ENCODE data around the gene RAC2.

The RAC2 gene

DNA sequence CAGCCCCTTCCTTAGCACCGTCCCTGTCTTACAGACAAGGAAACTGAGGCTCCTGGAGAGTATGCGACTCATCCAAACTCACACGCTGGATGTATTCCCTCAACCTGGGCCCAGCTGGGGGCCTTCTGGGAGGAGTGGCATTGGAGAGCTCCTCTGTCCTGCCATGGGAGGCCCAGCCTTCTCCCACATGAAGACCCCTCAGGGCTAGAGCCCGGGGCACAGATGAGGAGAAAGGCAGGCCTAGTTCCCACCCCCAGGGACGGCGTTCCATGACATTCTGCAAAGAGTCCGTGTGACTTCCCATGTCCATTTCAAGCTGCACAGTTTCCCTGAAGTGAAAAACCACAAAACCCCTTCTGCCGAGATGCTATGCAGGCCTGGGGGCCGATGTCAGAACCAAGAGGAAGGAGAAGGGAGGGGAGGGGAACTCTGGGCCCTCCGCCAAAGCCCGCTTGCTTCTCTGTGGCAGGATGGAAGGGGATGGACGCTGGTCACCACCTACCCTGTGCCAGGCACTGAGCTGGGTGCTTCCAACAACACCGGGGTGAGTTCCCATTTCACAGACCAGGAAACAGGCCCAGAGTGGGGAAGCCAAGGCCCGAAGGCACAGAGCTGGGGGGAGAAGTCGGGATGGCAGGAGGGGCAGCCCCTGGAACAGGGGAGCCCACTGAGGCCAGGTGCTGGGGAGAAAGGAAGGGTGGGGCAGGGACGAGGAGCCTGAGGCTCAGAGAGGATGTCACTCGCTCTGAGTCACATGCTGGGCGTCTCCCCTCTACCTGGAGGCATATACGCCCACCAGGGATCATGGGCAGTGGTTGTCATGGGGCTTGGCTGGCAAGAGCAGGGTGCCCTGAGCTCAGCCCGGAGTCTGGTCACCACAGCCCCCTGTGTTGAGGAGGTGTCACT lies 15.7 kb downstream of the RAC2 start:
- no peak for DNase-seq (ENCODE audit: extremely low read depth, low read depth)
- no peak for TF ChIP-seq CTCF (IDR thresholded peaks at IDR 0.05; ENCODE audit: low read depth, low read length)

DNA sequence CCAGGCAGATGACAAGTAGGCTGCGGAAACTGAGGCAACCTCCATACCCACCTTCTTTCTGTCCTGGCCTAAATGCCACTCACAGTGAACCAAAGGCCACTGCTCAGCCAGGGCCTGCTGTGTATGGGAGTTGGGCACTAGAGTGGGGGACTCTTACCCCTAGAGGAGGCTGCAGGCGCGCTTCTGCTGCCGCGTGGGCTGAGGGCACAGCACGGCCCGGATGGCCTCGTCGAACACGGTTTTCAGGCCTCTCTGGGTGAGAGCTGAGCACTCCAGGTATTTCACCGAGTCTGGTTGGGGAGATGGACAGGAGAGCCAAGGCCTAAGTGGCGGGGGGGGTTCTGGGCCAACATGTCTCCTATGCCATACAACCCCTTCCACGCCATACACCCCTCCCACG lies 17.6 kb downstream of the RAC2 start:
- TF ChIP-seq CTCF (IDR thresholded peaks at IDR 0.05; ENCODE audit: low read depth, low read length): no peak
- DNase-seq (ENCODE audit: extremely low read depth, low read depth): no peak

GRCh38 chr22:37226087-37226486 lies 18.0 kb downstream of the RAC2 start:
- DNase-seq (ENCODE audit: extremely low read depth, low read depth): no peak

DNA sequence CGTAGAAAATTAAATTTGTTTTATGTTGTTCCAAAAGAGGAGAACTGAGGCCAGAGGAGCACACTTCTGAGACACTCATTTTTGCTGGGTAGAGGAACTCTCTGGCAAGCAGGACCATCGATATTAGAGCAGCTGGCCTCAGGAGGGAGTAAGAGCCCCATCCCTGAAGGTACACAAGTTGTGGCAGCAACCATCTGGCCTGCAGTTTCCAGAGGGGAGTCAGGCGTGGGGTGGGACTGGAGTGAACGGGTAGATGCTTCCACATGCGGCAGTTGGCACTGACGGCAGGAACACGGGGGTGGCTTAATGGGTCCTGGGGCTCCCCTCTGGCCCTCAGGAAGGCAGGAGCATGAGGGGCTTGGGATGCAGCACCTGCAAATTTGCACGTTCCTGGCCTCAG lies 18.6 kb downstream of the RAC2 start:
- TF ChIP-seq CTCF (IDR thresholded peaks at IDR 0.05; ENCODE audit: low read depth, low read length): no peak; the same call in 1 of the 2 replicates
- no peak for DNase-seq (ENCODE audit: extremely low read depth, low read depth)

More at GRCh38 chr22:37226087-37226486, 18.0 kb downstream of the RAC2 start:
- no peak for TF ChIP-seq CTCF (IDR thresholded peaks at IDR 0.05; ENCODE audit: low read depth, low read length)

DNA sequence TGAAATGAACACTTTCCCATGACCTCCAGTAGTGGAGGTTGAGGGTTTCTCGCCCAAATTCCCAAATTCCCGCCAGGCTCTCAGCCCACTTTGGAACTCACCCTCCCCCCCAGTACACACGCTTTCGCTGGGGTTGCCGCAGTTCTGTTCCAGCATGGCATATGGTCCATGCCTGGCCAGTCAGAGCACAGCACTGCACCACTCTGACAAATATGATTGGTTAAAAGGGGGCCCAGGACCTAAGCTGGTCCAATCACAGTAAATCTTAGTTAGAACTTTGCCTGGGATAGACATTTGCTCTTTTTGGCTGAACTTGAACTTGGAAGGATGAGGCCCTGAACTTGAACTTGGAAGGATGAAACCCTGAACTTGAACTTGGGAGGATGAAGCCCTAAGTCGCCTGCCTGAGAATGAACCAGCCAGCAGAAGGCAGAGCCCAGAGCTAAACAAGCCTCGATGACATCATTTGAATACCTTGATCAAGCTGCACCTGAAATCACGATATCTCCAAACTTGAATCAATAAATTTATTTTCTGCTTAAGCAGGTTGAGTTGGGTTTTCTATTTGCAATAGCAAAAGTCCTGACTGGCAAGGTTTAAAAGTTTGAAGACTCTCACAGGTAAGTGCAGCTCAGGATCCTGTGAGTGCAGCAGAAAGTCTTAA lies 19.2 kb downstream of the RAC2 start:
- TF ChIP-seq CTCF (IDR thresholded peaks at IDR 0.05; ENCODE audit: low read depth, low read length): no peak
- no peak for DNase-seq (ENCODE audit: extremely low read depth, low read depth)

DNA sequence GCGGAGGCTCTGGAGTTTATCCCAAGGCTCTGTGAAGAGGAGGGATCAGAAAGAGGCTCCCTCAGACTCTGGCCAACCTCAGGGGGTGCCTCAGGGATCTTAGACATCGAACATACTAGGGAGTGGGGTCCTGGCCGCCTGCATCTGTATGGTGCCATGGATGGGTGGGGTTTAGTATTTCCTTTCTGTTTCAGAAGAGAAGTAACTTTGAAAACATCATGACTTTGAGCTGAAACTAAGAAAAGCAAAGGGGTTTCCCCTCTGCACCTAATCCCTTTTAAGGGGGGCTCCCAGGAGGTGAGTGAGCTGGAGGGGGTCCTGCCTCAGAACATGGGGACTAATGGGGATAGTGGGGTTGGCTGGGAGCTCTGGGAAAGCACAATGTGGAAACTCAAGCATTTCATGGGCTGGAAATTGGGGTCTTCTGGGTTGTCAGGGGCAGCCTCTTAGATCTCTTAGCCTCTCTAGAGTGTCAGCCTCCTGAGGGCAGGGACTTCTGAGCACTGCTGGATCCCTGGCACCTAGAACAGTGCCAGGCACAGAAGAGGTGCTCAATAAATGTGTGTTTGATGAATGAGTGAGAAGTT lies 20.0 kb downstream of the RAC2 start:
- DNase-seq (ENCODE audit: extremely low read depth, low read depth): no peak
- TF ChIP-seq CTCF (IDR thresholded peaks at IDR 0.05; ENCODE audit: low read depth, low read length): no peak

Data from AG09319 (cell line).